Neural cell (in vitro differentiated cells): Measurements from ENCODE around the gene GYPC. TPM values are rescaled to one million over a fixed set of nuclear protein-coding genes. Genes with fewer than 3 reads are reported as not detected.

ENCODE experiments used
- H2AFZ ChIP-seq: fragments of 200-600, 300-800 bp; sonication (generic), shearing (Covaris generic); 2 replicates; pipeline ENCODE4 v1.6.0; 2014; ENCODE audit warnings: low read depth, mild to moderate bottlenecking, antibody characterized with exemption, low read length, moderate library complexity
- H3F3A ChIP-seq: fragments of 200-600 bp; shearing (Covaris generic); 2 replicates; pipeline ENCODE4 v1.6.1; 2016; ENCODE audit warnings: mild to moderate bottlenecking, moderate library complexity, mixed read lengths, antibody characterized with exemption, low read length; ENCODE audit not compliant: insufficient read depth, poor library complexity, severe bottlenecking
- H3K27ac ChIP-seq: fragments of 200-600, 300-800 bp; sonication (generic), shearing (Covaris generic); 2 replicates; pipeline ENCODE4 v1.5.1; 2014; ENCODE audit warnings: mild to moderate bottlenecking, low read length, moderate library complexity
- H3K27me3 ChIP-seq: fragments of 300-800, 200-600 bp; sonication (generic), shearing (Covaris generic); 2 replicates; pipeline ENCODE4 v1.6.0; 2014; ENCODE audit warnings: mild to moderate bottlenecking, low read depth, low read length, moderate library complexity; ENCODE audit not compliant: insufficient read depth
- H3K36me3 ChIP-seq: fragments of 300-800, 200-600 bp; sonication (generic), shearing (Covaris generic); 2 replicates; pipeline ENCODE4 v1.5.1; 2014; ENCODE audit warnings: mild to moderate bottlenecking, antibody characterized with exemption, low read length, moderate library complexity; ENCODE audit not compliant: insufficient read depth
- H3K4me2 ChIP-seq: fragments of 300-800, 200-600 bp; sonication (generic), shearing (Covaris generic); 2 replicates; pipeline ENCODE4 v1.6.0; 2014; ENCODE audit warnings: mild to moderate bottlenecking, low read length
- H3K4me3 ChIP-seq: fragments of 300-800, 200-600 bp; sonication (generic), shearing (Covaris generic); 2 replicates; pipeline ENCODE4 v1.5.1; 2014; ENCODE audit warnings: mild to moderate bottlenecking, low read length, moderate library complexity
- H3K79me2 ChIP-seq: fragments of 200-600 bp; shearing (Covaris generic); replicated peaks from 2 replicates; pipeline ENCODE4 v1.6.0; 2014; ENCODE audit warnings: mild to moderate bottlenecking, low read length, moderate library complexity; ENCODE audit not compliant: insufficient read depth
- H3K9ac ChIP-seq: fragments of 300-800, 200-600 bp; sonication (generic), shearing (Covaris generic); 2 replicates; pipeline ENCODE4 v1.6.1; 2016; ENCODE audit warnings: mild to moderate bottlenecking, low read length, mixed read lengths
- H3K9me2 ChIP-seq: fragments of 200-600 bp; shearing (Covaris generic); 2 replicates; pipeline ENCODE4 v1.6.1; 2016; ENCODE audit warnings: mild to moderate bottlenecking, low read length, mixed read lengths; ENCODE audit not compliant: insufficient read depth
- H3K9me3 ChIP-seq: fragments of 200-600, 300-800 bp; sonication (generic), shearing (Covaris generic); 2 replicates; pipeline ENCODE4 v1.6.1; 2016; ENCODE audit warnings: mild to moderate bottlenecking, mixed run types, low read length, moderate library complexity, mixed read lengths
- H4K20me1 ChIP-seq: fragments of 200-600 bp; shearing (Covaris generic); 2 replicates; pipeline ENCODE4 v1.6.1; 2016; ENCODE audit warnings: mild to moderate bottlenecking, mixed run types; ENCODE audit not compliant: insufficient read depth
- CTCF ChIP-seq: fragments of 450-650 bp; IDR thresholded peaks from 2 replicates; pipeline ENCODE4 v1.5.1; 2014; ENCODE audit warnings: antibody characterized with exemption, mild to moderate bottlenecking, moderate library complexity; ENCODE audit not compliant: poor library complexity, severe bottlenecking
- EP300 ChIP-seq: fragments of 450-650 bp; conservative IDR thresholded peaks from 2 replicates; pipeline ENCODE4 v1.6.1; 2014; ENCODE audit warnings: antibody characterized with exemption, mild to moderate bottlenecking, moderate library complexity; ENCODE audit not compliant: poor library complexity, severe bottlenecking
- EZH2 ChIP-seq: fragments of 200-600, 300-800 bp; shearing (Covaris generic), sonication (generic); IDR thresholded peaks from 2 replicates; pipeline ENCODE4 v1.6.1; 2014; ENCODE audit warnings: antibody characterized with exemption, low read length, borderline replicate concordance, mild to moderate bottlenecking; ENCODE audit not compliant: insufficient read depth, poor library complexity, severe bottlenecking
- MXI1 ChIP-seq: fragments of 450-650 bp; conservative IDR thresholded peaks from 2 replicates; pipeline ENCODE4 v1.6.1; 2014; ENCODE audit warnings: antibody characterized with exemption, mild to moderate bottlenecking; ENCODE audit not compliant: poor library complexity, severe bottlenecking
- POLR2AphosphoS5 ChIP-seq: IDR thresholded peaks from 2 replicates; pipeline ENCODE4 v1.6.1; 2012
- RAD21 ChIP-seq: fragments of 450-650 bp; conservative IDR thresholded peaks from 2 replicates; pipeline ENCODE4 v1.6.1; 2014; ENCODE audit warnings: antibody characterized with exemption, mild to moderate bottlenecking, moderate library complexity
- REST ChIP-seq: IDR thresholded peaks from 2 replicates; pipeline ENCODE4 v1.6.1; 2012; ENCODE audit warnings: borderline replicate concordance
- SMC3 ChIP-seq: fragments of 450-650 bp; conservative IDR thresholded peaks from 2 replicates; pipeline ENCODE4 v1.6.1; 2014; ENCODE audit warnings: antibody characterized with exemption, mild to moderate bottlenecking, moderate library complexity; ENCODE audit not compliant: poor library complexity
- TAF1 ChIP-seq: IDR thresholded peaks from 2 replicates; pipeline ENCODE4 v1.6.1; 2012; ENCODE audit warnings: low read depth
- polyA plus RNA-seq: library from polyadenylated mRNA; depleted of rRNA; stranded (reverse); fragments of >200 nt; gene quantifications from 2 replicates; pipeline ENCODE4 v1.2.3, GENCODE V29; 2014

Gene GYPC
- polyA plus RNA-seq, 1 donor from 2014 or later, result 0.40 TPM

DNA sequence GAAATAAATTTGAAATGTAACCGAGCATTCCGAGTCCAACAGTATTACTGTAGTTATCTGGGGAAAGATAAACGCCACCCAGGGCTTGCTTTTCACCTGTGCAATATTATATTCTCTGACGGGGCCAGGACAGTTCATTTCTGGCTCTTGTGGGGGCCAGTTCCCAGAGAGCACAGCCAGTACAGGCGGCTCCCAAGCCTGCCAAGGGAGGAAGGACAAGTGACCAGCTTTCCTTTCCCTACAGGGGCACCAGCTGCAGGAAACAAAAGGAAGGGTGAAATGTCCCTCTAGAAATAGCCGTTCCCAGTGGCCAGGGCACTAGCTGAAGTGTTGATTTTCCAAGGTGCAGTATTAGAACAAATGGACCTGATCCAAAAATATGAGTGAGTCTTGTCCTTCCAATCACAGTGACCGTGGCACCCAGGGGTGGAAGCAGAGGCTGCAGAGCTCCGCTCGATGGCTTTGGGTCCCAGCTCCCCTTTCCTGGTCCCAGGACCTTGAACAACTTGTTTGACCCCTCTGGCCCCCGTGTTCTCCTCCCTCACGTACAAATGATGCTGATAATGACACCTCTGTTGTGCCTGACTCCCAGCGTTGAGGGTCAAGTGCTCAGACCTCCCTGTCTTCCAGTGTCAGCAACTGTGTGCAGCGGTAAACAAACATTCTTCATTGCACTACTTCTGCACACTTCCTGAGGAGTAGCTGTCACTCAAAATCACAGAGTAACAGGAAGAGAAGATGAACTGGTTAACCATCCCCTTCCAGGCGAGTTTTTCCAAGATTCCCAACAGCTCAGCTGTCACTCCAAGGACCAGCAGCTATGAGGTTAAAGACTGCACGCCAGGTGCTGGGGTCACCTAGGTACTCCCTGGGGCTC lies 40.9 kb downstream of the GYPC start:
- H3F3A ChIP-seq, result no peaks in the 10 kb centered on the region
- no peaks in the 10 kb centered on the region for H3K79me2 ChIP-seq
- H4K20me1 ChIP-seq, result no peaks in the 10 kb centered on the region
- no peak overlapping the region for H3K27ac ChIP-seq
- no peaks in the 10 kb centered on the region for H3K9me2 ChIP-seq
- no peak overlapping the region for H2AFZ ChIP-seq
- H3K9me3 ChIP-seq, result no peaks in the 10 kb centered on the region
- H3K27me3 ChIP-seq, result no peaks in the 10 kb centered on the region
- no peak overlapping the region for H3K4me2 ChIP-seq
- H3K4me3 ChIP-seq, result no peak overlapping the region
- no peak overlapping the region for H3K9ac ChIP-seq
- no peaks in the 10 kb centered on the region for H3K36me3 ChIP-seq
- TF ChIP-seq CTCF, result no peak

DNA sequence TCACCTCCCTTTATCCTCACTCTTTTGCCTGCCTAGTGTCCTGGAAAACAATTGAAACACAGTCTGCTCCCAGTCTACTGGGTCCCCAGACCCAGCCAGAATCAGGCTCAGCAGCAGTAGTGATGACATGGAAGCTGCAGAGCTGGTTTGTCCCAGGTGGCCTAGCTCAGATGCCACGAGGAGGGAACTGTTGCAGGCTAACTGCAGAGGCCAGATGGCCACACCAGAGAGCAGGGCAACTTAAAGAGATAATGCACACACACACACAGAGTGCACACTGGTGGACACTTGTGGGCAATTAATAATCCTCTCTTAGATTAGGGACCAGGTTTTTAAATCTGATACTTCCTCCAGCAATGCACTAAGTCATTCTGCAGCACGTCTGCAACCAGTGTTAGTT lies 42.4 kb downstream of the GYPC start:
- Histone ChIP-seq H3K4me3 (no peak overlapping the region), H3K9me2 (no peaks in the 10 kb centered on the region), H3K4me2 (no peak overlapping the region), H3F3A (no peaks in the 10 kb centered on the region), H3K27me3 (no peaks in the 10 kb centered on the region), H2AFZ (no peak overlapping the region), H3K9ac (no peak overlapping the region), H3K27ac (no peak overlapping the region), H3K79me2 (no peaks in the 10 kb centered on the region), H3K9me3 (no peaks in the 10 kb centered on the region), H4K20me1 (no peaks in the 10 kb centered on the region), H3K36me3 (no peaks in the 10 kb centered on the region)
- TF ChIP-seq TAF1, result no peak
- TF ChIP-seq REST, result no peak
- TF ChIP-seq MXI1, result no peak
- no peak for TF ChIP-seq CTCF
- TF ChIP-seq SMC3, result no peak
- no peak for TF ChIP-seq EP300
- no peak for TF ChIP-seq POLR2AphosphoS5
- TF ChIP-seq RAD21, result no peak
- no peak for TF ChIP-seq EZH2
